ENCODE results near the gene NBPF6.
"Not testable (repeated sequence)": the region's sequence is repeated elsewhere in the genome, so short reads cannot be mapped to it uniquely, and the experiment has no call there.

The NBPF6 gene, protein sequence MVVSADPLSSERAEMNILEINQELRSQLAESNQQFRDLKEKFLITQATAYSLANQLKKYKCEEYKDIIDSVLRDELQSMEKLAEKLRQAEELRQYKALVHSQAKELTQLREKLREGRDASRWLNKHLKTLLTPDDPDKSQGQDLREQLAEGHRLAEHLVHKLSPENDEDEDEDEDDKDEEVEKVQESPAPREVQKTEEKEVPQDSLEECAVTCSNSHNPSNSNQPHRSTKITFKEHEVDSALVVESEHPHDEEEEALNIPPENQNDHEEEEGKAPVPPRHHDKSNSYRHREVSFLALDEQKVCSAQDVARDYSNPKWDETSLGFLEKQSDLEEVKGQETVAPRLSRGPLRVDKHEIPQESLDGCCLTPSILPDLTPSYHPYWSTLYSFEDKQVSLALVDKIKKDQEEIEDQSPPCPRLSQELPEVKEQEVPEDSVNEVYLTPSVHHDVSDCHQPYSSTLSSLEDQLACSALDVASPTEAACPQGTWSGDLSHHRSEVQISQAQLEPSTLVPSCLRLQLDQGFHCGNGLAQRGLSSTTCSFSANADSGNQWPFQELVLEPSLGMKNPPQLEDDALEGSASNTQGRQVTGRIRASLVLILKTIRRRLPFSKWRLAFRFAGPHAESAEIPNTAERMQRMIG

DNA sequence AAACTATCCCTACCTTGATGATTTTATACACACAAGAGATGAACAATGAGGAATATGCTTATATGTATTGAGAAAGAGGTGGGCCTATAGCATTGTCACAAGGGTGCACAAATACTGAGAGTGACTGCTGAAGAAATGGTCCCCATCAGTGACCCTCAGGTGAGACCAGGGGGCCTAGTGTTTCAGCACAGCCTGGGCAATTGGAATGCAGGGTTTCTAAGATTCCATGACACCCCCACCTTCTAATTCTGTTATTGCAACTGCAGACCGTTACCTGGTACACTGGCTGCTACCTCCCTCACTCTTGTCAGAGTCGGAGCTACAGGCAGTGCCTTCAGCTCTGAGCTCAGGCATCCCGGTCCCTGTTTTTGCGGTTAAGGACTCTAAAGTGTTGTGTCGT lies at the start of gene NBPF6:
TSS of gene NBPF6 (plus strand) at position 301 of the 400 bp plus-strand sequence. CDS start 259 bp downstream, outside the sequence.
- not testable (repeated sequence) for DNase-seq (ENCODE audit: low read depth)

DNA sequence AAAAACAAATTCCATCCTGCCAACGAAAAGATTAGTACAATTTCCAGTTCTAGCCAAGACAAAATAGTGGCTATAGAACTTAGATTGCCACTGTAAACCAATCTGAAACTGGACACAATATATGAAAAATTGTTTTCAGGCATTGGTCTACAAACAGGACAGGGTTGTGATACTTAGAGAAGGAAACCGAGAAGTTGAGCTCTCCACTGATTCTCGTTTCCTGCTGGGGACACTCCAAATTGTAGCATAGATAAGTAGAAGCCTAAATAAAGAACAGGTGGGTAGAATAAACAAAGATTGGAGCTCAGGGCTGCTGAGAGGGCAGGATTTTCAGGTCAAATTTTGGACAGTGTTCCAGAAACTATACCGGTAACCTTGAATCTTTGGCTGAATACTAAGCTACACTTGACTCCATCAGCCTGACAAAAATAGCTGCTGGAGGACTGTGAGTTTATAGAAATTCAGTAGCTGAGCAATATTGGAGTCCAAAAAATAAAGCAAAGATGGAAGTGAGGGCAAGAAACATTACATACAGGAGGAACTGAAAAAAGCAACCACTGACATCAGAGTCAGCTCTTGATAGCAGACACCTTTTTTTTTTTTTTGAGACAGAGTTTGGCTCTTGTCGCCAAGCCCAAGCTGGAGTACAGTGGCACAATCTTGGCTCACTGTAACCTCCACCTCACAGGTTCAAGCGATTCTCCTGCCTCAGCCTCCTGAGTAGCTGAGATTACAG lies 38.9 kb upstream of the NBPF6 start:
- not testable (repeated sequence) for DNase-seq (ENCODE audit: low read depth)

DNA sequence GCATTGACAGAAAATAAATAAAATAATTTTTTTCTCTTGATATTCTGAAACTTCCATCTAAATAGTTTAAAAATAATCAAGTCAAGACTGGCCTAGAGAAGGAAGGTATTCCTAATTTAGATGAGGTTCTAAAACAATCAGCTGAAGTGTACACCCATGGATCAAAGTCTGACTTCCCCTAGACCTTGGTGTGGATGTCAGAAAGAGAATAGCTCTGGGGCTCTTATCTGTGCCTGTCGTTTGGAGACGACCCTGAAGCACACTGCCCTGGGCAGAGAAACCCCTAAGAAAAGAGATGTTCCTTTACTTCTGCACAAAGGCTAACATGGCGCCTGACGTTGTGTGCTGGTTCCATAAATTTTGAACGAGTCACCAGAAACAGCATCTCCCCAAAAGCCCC lies 30.0 kb upstream of the NBPF6 start:
- not testable (repeated sequence) for DNase-seq (ENCODE audit: low read depth)

DNA sequence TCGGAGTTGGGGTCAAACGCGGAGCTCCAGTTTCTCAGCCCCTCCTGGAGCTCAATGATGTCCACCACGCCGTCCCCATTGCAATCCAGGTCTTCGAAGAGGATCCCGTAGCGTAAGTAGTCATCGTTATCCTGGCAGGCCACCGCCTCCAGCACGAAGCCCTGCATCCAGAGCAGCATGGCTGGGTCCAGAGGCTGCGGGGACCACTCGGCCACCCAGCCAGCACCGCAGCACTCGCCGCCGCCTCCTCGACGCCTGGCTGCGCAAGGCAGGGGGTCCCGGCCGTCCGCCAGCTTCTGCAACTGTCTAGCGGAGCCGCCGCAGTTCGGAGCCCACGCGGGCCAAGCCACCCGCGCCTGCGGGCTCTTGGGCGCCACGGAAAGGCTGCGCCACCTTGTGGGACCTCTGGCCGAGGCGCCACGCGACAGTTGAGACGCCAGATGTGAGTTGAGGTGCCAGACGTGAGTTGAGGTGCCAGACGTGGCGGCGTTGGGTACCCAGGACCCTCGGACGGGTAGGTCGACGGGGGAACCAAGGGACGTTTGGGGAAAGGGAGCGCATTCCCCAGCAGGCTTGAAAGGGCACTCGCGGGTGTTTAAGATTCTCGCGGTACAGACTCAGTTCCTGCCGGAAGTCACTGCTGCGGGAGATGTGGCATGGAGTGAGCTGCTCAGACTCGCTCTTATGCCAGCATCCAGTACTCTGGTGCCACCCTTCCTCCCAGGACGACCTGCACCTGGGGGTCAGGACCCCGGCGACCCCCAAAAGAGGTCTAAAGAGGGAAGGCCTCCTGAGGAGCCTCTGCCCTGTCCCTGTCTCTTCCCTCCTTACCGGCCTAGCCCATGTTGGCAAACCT lies 28.9 kb upstream of the NBPF6 start:
- DNase-seq (ENCODE audit: low read depth) = not testable (repeated sequence)

DNA sequence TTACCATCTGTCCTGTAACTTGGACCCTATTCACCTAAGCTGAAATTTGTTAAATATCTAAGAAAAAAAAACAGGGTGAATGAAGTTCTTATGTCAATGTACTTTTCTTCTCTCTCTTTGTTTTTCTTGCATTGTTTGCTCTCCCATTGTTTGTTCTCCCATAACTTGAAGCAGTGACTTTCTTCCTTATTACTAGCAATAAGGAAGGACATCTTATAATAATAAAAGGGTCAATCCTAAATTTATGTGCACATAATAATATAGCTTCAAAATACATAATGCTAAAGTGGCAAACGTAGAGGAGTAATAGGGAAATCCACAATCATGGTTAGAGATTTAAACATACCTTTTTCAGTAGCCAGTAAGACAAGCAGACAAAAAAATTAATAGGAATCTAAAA lies 23.3 kb upstream of the NBPF6 start:
- DNase-seq (ENCODE audit: low read depth) = not testable (repeated sequence)

DNA sequence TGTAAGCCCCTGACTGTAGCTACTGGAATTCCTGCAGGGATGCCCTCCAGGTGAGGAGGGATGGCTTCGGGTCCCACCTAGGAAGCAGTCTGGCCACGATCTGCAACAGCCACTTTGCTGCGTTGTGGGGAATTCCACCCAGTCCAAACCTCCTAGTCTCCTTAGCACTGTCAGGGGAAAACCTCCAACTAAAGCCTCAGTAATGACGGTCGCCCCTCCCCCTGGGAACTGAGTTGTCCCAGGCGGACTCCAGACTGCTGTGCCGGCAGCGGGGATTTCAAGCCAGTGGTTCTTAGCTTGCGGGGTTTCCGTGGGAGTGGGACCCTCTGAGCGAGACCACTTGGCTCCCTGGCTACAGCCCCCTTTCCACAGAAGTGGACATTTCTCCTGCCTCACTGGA lies 18.1 kb upstream of the NBPF6 start:
- DNase-seq (ENCODE audit: low read depth) = not testable (repeated sequence)

DNA sequence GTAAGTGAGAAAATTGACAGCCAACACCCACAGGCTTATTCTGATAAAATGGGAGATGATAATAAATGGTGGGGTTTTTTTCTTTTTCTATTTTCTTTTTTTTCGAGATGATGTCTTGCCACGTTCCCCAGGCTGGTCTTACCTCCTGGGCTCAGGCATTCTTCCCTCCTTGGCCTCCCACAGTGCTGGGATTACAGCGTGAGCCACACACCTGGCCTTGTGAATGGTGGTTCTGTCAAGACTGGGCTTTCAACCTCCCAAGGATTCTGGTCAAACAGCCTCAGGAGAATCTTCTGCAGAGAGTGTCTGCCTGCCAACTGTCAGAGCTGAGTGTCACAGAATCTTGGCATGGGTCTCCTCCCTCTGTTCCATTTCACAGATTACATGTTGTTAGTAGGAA lies 16.7 kb upstream of the NBPF6 start:
- not testable (repeated sequence) for DNase-seq (ENCODE audit: low read depth)

DNA sequence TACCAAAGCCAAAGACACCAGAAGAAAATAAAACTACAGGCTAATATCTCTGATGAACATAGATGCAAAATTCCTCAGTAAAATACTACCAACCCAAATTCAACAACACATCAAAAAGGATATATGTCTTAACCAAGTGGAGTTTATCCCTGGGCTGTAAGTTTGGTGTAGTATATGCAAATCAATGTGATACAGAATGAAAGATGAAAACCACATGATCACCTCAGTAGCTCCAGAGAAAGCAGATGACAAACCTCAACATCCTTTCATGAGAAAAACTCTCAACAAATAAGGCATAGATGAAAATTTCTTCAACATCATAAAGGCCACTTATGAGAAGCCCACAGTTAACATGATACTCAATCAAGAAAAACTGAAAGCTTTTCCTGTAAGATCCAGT lies 11.6 kb upstream of the NBPF6 start:
- DNase-seq (ENCODE audit: low read depth) = not testable (repeated sequence)

DNA sequence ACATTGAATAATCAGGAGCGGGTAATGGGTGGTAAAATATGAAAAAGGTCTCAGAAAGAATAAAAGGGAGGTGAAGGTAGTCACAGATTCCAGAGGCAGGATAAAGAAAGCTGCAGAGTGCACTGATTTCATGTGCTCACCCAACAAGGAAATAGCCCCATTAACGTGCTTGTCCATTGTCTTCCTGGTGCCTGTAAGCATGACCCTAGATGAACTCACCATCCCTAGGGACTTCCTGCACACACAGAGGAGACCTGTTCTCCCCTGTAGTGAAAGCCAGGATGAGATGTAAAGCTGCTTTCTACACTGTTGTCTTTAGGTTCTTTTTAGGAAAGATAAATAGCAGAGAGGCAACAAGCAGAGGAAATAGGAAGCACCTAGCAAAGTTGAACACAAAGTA lies 4.4 kb downstream of the NBPF6 start:
- DNase-seq (ENCODE audit: low read depth) = not testable (repeated sequence)

DNA sequence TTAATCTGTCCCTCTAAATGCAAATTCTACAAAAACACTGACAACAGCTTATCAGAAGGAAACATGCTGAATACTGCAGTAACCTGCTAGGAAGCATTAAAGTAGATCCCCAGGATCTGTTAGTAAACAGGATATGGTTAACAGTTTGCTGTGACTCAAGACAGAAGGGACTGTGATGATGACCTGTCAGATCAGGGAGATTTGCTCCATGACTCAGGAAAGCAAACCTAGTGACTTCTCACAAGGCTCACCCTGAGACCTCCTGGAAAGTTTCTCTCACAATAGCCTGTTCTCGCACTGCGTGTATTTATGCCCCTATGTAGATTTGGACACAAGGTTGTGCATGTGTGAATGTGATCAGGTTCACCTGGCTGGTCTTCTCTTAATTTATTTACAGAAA lies 8.5 kb downstream of the NBPF6 start:
- not testable (repeated sequence) for DNase-seq (ENCODE audit: low read depth)

DNA sequence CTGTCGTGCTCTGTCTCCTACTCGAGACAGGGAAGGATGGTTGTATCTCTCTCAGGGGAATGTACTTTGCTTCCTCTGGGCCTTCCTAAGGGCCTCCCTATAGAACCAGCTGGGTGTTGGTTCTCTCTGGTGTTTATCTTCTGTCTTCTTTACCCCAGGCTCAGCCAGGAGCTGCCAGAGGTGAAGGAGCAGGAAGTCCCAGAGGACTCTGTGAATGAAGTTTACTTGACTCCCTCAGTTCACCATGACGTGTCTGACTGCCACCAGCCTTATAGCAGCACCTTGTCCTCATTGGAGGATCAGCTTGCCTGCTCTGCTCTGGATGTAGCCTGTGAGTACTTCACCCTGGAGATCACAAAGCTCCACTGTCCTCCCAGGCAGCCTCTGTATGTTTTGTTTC lies 11.6 kb downstream of the NBPF6 start:
- not testable (repeated sequence) for DNase-seq (ENCODE audit: low read depth)

DNA sequence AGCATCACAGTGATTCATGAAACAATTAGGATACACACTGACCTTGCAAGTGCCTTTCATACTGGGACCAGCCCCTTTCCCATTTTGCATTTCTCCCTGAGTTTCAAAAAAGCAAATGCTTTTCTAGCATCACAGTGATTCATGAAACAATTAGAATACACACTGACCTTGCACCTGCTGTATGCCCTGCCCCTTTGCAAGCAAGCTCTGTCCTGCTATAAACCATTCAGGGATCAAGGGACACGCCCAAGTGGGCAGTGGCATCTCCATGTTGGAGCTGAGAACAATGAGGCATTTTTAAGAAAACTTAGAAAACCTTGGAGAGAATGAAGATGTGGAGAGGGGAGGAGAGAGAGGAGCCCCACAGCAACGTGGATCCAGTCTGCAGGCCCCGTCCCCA lies 13.8 kb downstream of the NBPF6 start:
- DNase-seq (ENCODE audit: low read depth) = not testable (repeated sequence)

DNA sequence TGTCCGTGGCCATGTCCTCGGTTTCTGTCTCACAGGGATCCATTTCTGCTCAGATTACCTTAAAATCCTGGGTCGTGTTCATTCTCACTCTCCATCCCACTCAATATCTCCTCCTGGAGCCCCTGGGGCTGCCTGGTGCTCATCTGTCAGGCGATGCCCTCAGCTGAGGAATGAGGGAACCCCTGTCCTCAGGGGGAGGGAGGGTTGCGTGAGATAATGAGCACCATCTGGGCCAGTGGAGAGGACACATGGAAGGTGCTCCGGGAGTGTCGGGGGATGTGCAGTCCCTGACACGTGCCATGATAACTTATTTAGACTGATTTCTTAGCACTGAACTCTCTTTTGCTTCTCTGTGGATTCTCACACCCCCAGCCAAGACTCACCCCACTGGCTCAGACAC lies 16.0 kb downstream of the NBPF6 start:
- DNase-seq (ENCODE audit: low read depth) = not testable (repeated sequence)

DNA sequence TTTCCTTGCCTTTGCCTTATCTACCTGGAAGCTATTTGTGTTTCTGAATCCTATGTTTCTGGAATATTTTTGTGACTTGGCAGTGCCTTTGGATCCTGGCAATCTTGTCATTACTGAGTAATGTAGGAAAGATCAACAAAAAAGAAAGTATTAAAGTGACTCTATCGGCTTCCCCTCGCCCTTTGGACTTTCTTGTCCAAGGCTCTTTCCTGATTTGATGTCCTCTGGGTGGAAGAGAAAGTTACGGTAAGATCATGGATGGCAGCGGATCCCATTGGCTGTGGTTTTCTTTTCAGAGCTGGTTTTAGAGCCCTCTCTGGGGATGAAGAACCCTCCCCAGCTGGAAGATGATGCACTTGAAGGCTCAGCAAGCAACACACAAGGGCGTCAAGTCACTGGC lies 17.0 kb downstream of the NBPF6 start:
- DNase-seq (ENCODE audit: low read depth) = not testable (repeated sequence)

DNA sequence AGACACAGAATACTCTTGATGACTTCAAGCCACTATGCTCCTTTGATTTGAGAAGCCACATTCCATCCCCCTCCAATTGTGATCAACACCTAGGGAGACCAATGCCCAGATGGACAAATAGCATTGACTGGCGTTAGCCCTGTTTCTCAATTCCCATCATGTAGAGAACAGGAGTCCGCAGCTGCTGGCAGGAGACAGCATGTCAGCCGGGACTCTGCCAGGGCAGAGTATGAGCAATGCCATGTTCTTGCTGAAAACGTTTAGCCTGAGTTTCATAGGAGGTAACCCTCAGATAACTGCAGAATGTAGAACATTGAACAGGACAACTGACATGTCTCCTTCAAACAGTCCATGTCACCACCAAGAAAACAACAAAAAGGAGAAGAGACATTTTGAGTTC lies 20.6 kb downstream of the NBPF6 start:
- DNase-seq (ENCODE audit: low read depth) = not testable (repeated sequence)

DNA sequence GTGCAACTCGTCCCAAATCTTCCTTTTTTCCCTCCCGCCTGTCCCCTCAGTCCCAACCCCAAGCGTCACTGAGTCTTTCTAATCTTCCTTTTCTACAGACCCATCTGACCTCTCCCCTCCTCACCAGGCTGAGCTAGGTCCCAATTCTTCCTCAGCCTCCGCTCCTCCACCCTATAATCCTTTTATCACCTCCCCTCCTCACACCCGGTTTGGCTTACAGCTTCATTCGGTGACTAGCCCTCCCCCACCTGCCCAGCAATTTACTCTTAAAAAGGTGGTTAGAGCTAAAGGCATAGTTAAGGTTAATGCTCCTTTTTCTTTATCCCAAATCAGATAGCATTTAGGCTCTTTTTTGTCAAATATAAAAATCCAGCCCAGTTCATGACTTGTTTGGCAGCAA lies 24.4 kb downstream of the NBPF6 start:
- DNase-seq (ENCODE audit: low read depth) = not testable (repeated sequence)

DNA sequence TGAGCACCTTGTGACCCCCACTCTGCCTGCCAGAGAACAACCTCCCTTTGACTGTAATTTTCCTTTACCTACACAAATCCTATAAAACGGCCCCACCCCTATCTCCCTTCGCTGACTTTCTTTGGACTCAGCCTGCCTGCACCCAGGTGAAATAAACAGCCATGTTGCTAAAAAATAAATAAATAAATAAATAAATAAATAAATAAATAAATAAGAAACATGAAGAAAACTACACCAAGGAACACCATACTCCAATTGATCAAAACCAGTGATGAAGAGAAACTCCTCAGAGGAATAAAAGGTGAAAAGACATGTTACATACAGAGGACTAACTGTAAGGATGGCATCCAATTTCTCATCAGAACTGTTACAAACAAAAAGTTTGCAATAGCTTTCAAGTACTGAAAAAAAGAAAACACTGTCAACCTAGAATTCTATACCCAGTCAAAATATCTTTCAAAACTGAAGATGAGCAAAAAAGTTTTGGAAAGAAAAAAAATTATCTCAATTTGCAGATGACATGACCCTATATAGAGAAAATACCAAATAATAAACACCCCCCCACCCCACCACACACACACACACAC lies 28.4 kb downstream of the NBPF6 start:
- no peak for DNase-seq (ENCODE audit: low read depth)

DNA sequence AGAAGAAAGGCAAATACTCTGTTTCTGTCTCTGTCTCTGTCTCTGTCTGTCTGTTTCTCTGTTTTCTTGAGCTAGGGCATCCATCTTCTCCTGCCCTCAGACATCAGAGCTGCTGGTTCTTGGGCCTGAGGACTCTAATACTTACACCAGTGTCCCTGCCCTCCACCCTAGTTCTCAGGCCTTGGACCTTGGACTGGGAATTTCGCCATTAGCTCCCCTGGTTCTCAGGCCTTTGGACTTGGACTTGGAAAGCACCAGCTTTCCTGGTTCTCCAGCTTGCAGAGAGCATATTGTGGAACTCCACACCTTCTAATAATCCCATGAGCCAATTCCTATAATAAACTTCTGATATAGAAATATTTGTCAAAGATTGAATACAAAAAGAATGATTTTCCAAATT lies 32.6 kb downstream of the NBPF6 start:
- DNase-seq (ENCODE audit: low read depth) = no peak

DNA sequence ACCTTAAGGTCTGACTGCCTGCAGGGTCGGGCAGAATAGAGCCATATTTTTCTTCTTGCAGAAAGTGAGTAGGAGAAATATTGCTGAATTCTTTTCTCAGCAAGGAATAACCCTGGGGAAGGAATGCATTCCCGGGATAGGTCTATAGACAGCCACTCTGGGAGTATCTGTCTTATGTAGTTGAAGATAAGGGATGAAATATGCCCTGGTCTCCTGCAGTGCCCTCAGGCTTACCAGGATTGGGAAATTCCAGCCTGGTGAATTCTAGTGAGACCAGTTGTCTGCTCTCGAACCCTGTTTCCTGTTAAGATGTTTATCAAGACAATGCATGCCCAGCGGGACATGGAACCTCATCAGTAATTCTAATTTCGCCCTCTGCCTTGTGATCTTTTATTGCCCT lies 35.8 kb downstream of the NBPF6 start:
- DNase-seq (ENCODE audit: low read depth) = not testable (repeated sequence)

DNA sequence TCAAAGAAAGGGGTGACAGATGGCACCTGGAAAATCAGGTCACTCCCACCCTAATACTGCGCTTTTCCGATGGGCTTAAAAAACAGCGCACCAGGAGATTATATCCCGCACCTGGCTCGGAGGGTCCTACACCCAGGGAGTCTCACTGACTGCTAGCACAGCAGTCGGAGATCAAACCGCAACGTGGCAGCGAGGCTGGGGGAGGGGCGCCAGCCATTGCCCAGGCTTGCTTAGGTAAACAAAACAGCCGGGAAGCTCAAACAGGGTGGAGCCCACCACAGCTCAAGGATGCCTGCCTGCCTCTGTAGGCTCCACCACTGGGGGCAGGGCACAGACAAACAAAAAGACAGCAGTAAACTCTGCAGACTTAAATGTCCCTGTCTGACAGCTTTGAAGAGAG lies 36.6 kb downstream of the NBPF6 start:
- DNase-seq (ENCODE audit: low read depth) = not testable (repeated sequence)

DNA sequence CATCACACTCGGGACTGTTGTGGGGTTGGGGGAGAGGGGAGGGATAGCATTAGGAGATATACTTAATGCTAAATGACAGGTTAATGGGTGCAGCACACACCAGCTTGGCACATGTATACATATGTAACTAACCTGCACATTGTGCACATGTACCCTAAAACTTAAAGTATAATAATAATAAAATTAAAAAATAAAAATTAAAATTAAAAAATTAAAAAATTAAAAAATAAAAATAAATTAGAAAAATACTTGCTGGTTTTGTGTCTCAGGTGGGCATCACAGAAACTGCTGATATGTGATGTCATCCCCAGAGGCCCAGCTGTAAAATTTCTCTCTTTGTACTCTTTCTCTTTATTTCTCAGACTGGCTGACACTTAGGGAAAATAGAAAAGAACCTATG lies 44.9 kb downstream of the NBPF6 start:
- DNase-seq (ENCODE audit: low read depth) = not testable (repeated sequence)
